Adrenal gland (tissue), 5 donors: ENCODE results near the gene WDR6.

Source experiments
- POLR2A ChIP-seq, 2 donors: fragments of 450-650 bp; IDR thresholded peaks; one replicate each; pipeline ENCODE4 v1.6.1; 2017; ENCODE audit warnings: antibody characterized with exemption in 2 of 2, mild to moderate bottlenecking in 2 of 2, moderate library complexity in 1 of 2
- TF ChIP-seq, protein P1 (sequence below), 6 experiments: fragments of 450-650 bp in 4 of 6; fragments of 200-600 bp in 2 of 6; sonication (generic) in 1 of 6; IDR thresholded peaks; 1 replicate in 5 of 6; 2 replicates in 1 of 6; pipeline versions ENCODE4 v1.5.1 to v1.8.0; 2016 to 2021; ENCODE audit warnings: antibody characterized with exemption in 6 of 6, mild to moderate bottlenecking in 2 of 6, moderate library complexity in 1 of 6
- donor health status: DM: no; HTN: no; CAD: no.

DNA sequence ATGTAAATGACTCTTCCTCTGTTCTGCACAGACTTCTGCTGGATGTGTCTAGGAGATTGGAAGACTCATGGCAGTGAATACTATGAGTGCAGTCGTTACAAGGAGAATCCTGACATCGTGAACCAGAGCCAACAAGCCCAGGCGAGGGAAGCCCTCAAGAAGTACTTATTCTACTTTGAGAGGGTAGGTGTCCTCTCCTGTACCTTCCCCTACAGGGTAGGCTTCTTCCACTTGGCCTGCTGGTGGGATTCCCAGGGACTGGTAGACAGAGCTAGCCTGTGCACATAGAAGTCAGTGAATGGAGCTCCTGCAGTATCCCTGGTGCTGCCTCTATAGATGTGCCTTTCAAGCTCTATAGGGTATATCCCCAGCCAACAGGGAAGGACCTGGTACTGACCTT, 27.7 kb upstream of the WDR6 start:
- TF ChIP-seq POLR2A (IDR thresholded peaks at IDR 0.05): no peak
- TF ChIP-seq, protein P1, sequence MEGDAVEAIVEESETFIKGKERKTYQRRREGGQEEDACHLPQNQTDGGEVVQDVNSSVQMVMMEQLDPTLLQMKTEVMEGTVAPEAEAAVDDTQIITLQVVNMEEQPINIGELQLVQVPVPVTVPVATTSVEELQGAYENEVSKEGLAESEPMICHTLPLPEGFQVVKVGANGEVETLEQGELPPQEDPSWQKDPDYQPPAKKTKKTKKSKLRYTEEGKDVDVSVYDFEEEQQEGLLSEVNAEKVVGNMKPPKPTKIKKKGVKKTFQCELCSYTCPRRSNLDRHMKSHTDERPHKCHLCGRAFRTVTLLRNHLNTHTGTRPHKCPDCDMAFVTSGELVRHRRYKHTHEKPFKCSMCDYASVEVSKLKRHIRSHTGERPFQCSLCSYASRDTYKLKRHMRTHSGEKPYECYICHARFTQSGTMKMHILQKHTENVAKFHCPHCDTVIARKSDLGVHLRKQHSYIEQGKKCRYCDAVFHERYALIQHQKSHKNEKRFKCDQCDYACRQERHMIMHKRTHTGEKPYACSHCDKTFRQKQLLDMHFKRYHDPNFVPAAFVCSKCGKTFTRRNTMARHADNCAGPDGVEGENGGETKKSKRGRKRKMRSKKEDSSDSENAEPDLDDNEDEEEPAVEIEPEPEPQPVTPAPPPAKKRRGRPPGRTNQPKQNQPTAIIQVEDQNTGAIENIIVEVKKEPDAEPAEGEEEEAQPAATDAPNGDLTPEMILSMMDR (IDR thresholded peaks at IDR 0.05): no peak
